T-helper 17 cell (primary cell): ENCODE measurements around the gene ALPP. TPM values are rescaled to one million over a fixed set of nuclear protein-coding genes. Genes with fewer than 3 reads are reported as not detected.
"Not testable (repeated sequence)": the region's sequence is repeated elsewhere in the genome, so short reads cannot be mapped to it uniquely, and the experiment has no call there.

ENCODE experiments used
- ATAC-seq: fragments of 150-1000 bp; cut with Tn5 transposase; 2 replicates; pipeline ENCODE4 v1.10.0; 2021; ENCODE audit warnings: mild to moderate bottlenecking, moderate library complexity
- DNase-seq, 3 donors: peaks; one replicate each; pipeline versions ENCODE4 v3.0.0 to v3.0.0-alpha.2; 2020 to 2021
- H3K9me3 ChIP-seq: one replicate; pipeline ENCODE4 v1.7.0; 2013; ENCODE audit warnings: low read length, mild to moderate bottlenecking; ENCODE audit not compliant: control insufficient read depth, poor library complexity, severe bottlenecking
- H3K27ac Mint-ChIP-seq: one replicate; pipeline ENCODE4 v1.8.0; 2022; ENCODE audit warnings: mild to moderate bottlenecking, moderate library complexity, mixed read lengths
- H3K27me3 Mint-ChIP-seq: one replicate; pipeline ENCODE4 v1.8.0; 2022; ENCODE audit warnings: mixed read lengths
- H3K36me3 Mint-ChIP-seq: one replicate; pipeline ENCODE4 v1.8.0; 2022; ENCODE audit warnings: low read depth, mixed read lengths
- H3K4me1 Mint-ChIP-seq: one replicate; pipeline ENCODE4 v1.8.0; 2022; ENCODE audit warnings: mild to moderate bottlenecking, mixed read lengths
- H3K4me3 Mint-ChIP-seq: one replicate; pipeline ENCODE4 v1.8.0; 2022; ENCODE audit warnings: mild to moderate bottlenecking, moderate library complexity, mixed read lengths
- total RNA-seq, 4 donors: library from RNA in 2 of 4; stranded (reverse) in 2 of 4; gene quantifications; one replicate each; pipeline ENCODE4 v1.2.3 and lab custom pipeline; 2022 to 2026

The ALPP gene
- under 1 TPM; 0.29 to 0.45 TPM for total RNA-seq
- 0 reads per million in 2 donors for total RNA-seq (lab: John Stamatoyannopoulos, UW)

DNA sequence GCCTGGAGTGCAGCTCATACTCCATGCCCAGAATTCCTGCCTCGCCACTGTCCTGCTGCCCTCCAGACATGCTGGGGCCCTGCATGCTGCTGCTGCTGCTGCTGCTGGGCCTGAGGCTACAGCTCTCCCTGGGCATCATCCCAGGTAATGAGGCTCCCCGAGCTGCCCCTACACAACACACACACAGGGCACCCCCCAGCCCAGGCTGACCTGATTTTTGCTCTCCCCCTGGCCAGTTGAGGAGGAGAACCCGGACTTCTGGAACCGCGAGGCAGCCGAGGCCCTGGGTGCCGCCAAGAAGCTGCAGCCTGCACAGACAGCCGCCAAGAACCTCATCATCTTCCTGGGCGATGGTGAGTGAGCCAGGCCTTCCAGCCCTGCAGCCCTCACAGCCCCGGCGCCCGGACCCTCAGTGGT is at the start of gene ALPP:
Gene ALPP, plus strand, starts transcription at position 17 of the 417 bp plus-strand sequence. Its CDS starts 52 bp downstream, at position 69.
- H3K9me3 ChIP-seq, H3K4me1 Mint-ChIP-seq, H3K36me3 Mint-ChIP-seq, H3K4me3 Mint-ChIP-seq, H3K27ac Mint-ChIP-seq, DNase-seq, ATAC-seq: not testable (repeated sequence)
- H3K27me3 Mint-ChIP-seq: peaks cover 26% of the 10 kb centered on the region

- Mint-ChIP-seq H3K4me1 (peaks cover 3% of the 10 kb centered on the region), H3K4me3 (no peak overlapping the region), H3K27me3 (no peaks in the 10 kb centered on the region), H3K27ac (no peak overlapping the region), H3K36me3 (no peaks in the 10 kb centered on the region)
- no peaks in the 10 kb centered on the region for H3K9me3 ChIP-seq
- no peak for ATAC-seq
- peak in 1 of 3 donors; percentile 2 for DNase-seq
Measured at GRCh38 chr2:232329716-232330067, 48.9 kb upstream of the ALPP start.

DNA sequence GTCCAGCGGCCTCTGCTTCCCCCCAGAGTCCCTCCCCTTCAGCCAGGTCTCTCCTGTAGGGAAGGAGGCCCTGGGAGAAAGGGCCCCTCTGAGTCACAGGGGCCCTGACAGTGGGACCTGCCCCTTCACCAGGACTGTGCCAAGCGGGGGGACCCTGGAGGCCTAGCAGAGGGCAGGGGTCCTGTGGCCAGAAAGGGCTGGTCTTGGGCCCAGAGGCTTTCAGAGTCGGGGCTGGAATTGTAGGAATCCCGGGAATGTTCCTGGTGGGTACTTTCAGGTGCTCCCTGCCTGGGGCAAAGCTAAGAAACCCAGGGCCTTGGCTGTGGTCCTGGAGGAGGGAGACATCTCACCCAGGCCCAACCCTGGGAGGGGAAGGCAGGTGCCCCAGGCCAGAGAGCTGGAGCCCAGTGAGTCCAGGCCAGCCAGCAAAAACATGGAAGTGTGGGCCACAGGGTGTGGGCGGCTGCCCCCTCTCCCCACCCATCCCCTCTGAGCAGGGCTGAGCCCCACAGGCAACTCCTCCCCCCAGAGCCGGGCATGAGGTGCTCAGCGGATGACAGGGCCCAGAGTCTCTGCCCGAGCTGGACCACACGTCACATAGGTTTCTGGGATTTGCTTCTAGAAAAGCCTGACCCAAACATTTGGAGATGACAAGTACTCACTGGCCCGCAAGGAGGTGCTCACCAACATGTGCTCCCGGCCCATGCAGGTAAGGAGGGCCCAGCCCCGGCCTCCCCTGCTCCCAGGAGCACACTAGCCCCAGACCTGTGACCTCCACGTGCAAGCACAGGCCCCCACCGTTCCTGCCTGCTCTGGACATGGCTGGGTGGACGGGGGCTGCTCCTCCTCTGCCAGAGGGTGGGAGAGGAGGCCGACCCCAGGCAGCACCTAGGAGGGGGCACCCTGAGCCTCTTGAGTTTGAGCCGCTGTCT is 48.2 kb upstream of the ALPP start:
- H3K4me3 Mint-ChIP-seq: no peak overlapping the region
- H3K27me3 Mint-ChIP-seq: no peaks in the 10 kb centered on the region
- no peaks in the 10 kb centered on the region for H3K9me3 ChIP-seq
- H3K36me3 Mint-ChIP-seq: no peaks in the 10 kb centered on the region
- ATAC-seq (no peak), DNase-seq (peak in 1 of 3 donors; percentile 5)
- H3K27ac Mint-ChIP-seq: no peak overlapping the region
- H3K4me1 Mint-ChIP-seq: peaks cover 3% of the 10 kb centered on the region

- ATAC-seq, H3K4me1 Mint-ChIP-seq, H3K9me3 ChIP-seq, H3K36me3 Mint-ChIP-seq, H3K4me3 Mint-ChIP-seq, H3K27ac Mint-ChIP-seq, H3K27me3 Mint-ChIP-seq: not testable (repeated sequence)
- peak in 1 of 3 donors; percentile 2 for DNase-seq
Measured at GRCh38 chr2:232331061-232331460, 47.5 kb upstream of the ALPP start.

- not testable (repeated sequence) for H3K4me3 Mint-ChIP-seq, H3K27ac Mint-ChIP-seq, ATAC-seq, H3K9me3 ChIP-seq, H3K27me3 Mint-ChIP-seq, H3K4me1 Mint-ChIP-seq, H3K36me3 Mint-ChIP-seq
- DNase-seq: peak in 2 of 3 donors; percentile 0 to 2
Measured at GRCh38 chr2:232331641-232332040, 46.9 kb upstream of the ALPP start.

DNA sequence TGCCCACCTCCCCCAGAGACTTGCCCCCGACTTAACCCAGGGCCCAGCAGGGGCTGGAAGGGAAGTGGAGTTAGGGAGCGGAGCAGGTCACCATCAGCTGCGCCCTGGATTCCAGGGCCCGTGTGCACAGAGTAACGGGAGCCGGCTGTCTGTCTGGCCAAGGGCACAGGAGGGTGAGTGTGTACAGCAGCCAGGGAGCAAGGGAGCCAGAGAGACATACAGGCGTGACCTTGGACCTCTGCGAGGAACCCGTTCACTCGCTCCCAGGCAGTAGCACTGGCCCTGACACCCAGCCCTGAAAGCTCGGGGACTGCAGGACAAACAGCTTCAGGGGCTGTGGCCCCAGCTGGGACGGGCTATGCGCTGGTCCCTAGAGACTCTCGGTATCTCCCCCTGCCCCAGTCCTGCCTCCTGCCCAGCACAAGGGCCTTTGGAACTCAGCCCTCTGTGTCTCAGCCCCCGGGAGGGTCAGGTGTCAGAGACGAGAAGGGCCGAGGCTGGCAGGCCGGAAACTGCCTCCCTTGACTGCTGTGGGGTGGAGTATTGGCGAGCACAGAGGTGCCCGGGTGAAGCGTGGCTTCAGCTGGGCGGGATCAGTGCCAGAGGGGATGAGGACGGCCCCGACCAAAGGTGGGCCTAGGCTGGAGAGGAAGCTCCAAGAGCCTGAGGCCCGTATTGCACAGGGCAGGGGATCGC is 46.2 kb upstream of the ALPP start:
- not testable (repeated sequence) for H3K4me1 Mint-ChIP-seq, H3K27me3 Mint-ChIP-seq, H3K4me3 Mint-ChIP-seq, H3K9me3 ChIP-seq, ATAC-seq, H3K36me3 Mint-ChIP-seq, H3K27ac Mint-ChIP-seq
- DNase-seq: peak in 1 of 3 donors; percentile 3

DNA sequence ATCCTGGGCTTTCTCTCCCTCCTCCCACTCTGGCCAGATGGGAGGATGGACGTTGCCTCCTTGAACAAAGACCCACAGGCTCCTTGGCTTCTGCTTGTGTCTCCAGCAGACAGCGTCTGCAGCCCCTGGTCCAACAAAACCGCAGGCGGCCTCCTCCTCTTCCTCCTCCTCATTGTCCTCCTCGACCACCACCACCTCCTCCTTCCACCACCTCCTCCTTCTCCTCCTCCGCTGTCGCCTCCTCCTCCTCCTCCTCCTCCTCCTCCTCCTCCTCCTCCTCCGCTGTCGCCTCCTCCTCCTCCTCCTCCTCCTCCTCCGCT is 45.7 kb upstream of the ALPP start:
- Mint-ChIP-seq H3K4me3 (no peak overlapping the region), H3K27me3 (no peaks in the 10 kb centered on the region), H3K4me1 (no peaks in the 10 kb centered on the region), H3K36me3 (no peaks in the 10 kb centered on the region), H3K27ac (no peak overlapping the region)
- ATAC-seq (no peak), DNase-seq (peak in 1 of 3 donors; percentile 7)
- no peaks in the 10 kb centered on the region for H3K9me3 ChIP-seq

GRCh38 chr2:232333361-232334135 is 45.0 kb upstream of the ALPP start:
- DNase-seq: peak; percentile 3 to 6 (median 6)
- H3K9me3 ChIP-seq: no peaks in the 10 kb centered on the region
- no peak overlapping the region for H3K27ac Mint-ChIP-seq
- no peak overlapping the region for H3K4me3 Mint-ChIP-seq
- no peaks in the 10 kb centered on the region for H3K27me3 Mint-ChIP-seq
- ATAC-seq: no peak
- H3K4me1 Mint-ChIP-seq: no peaks in the 10 kb centered on the region
- H3K36me3 Mint-ChIP-seq: no peaks in the 10 kb centered on the region

DNA sequence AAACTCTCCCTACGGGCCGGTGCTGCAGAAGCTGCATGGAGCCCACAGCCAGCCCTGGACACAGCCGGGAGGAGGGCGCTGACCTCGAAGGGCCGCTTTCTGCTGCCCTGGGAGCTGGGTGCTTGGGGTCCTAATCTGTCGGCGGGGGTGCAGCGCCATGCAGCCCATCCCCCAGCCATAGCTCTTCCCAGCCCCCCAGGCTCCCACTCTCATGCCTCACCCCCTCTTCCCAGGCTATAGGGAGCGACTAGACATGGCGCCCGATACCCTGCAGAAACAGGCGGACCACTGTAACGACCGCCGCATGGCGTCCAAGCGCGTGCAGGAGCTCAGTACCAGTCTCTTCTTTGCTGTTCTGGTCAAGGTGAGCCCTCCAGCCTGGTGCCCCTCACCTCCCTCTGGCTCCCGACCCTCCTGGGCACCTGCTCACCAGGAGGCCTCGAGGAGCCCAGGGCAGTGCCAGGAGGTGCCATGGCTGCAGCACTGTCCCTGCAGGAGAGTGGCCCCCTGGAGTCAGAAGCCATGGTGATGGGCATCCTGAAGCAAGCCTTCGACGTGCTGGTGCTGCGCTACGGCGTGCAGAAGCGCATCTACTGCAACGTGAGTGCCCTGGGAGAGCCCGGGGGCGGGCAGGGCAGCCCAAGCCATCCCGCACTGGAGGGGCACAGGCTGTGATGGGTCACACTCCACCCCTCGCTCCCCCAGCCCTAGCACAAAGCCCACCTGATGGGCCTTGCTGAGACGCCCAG is 44.2 kb upstream of the ALPP start:
- H3K36me3 Mint-ChIP-seq, H3K27me3 Mint-ChIP-seq, H3K4me3 Mint-ChIP-seq, H3K9me3 ChIP-seq, ATAC-seq, H3K27ac Mint-ChIP-seq, H3K4me1 Mint-ChIP-seq: not testable (repeated sequence)
- peak in 2 of 3 donors; percentile 3 to 4 for DNase-seq

DNA sequence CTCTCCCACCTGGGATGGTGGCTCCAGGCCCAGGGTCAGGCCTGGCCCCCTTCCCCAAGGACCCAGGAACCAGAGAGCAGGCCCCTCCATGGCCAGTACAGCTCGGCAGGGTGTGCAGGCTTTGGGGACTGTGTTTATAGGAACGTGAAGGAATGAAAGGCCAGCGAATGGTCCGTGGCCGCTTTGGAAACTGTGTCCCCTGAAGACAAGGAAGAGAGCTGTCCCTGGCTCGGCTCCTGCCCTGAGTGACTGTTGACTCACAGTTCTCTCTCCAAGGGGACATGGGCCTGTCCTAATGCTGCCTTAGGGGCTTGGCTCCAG is 43.7 kb upstream of the ALPP start:
- H3K4me1 Mint-ChIP-seq, DNase-seq, H3K9me3 ChIP-seq, H3K36me3 Mint-ChIP-seq, H3K27ac Mint-ChIP-seq, H3K4me3 Mint-ChIP-seq, H3K27me3 Mint-ChIP-seq, ATAC-seq: not testable (repeated sequence)

DNA sequence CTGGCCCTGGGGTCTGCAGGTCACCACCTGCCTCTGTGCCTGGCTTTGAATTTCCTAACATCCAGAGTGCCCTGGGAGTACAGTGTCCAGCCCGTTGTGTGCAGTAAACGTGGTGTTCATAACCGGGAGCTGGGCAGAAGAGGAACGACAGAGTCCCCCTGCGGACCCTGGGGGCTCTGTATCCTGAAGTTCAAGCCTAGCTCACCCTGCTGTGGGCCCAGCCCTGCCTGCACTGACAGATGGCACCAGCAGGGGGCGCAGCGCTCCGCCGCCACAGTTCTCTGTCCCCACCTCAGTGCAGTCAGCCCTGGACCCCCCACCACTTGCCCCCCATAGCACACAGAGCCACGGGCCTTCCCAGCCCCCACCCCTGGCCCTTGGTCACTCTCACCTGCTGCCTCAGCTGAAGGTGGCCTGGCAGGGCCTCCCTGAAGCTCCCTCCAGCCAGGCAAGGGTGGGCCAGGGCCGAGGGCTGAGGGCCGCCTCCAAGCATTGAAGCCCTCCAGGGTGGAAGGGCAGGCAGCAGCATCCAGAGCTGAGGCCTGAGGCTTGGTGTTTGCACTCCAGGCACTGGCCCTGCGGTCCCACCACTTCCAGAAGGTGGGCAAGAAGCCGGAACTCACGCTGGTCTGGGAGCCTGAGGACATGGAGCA is 43.2 kb upstream of the ALPP start:
- not testable (repeated sequence) for H3K4me3 Mint-ChIP-seq, H3K27ac Mint-ChIP-seq, H3K4me1 Mint-ChIP-seq, H3K27me3 Mint-ChIP-seq, H3K9me3 ChIP-seq, H3K36me3 Mint-ChIP-seq
- ATAC-seq: peak; percentile 56
- peak in 2 of 3 donors; percentile 8 for DNase-seq

GRCh38 chr2:232335859-232336215 is 42.7 kb upstream of the ALPP start:
- ATAC-seq: no peak
- no peaks in the 10 kb centered on the region for H3K27me3 Mint-ChIP-seq
- DNase-seq: no peak
- no peaks in the 10 kb centered on the region for H3K36me3 Mint-ChIP-seq
- no peak overlapping the region for H3K4me3 Mint-ChIP-seq
- no peak overlapping the region for H3K27ac Mint-ChIP-seq
- peaks cover 2% of the 10 kb centered on the region for H3K4me1 Mint-ChIP-seq
- no peaks in the 10 kb centered on the region for H3K9me3 ChIP-seq
